ENCODE data around the gene DEAF1. TPM values are rescaled to one million over a fixed set of nuclear protein-coding genes. Genes with fewer than 3 reads are reported as not detected.

The DEAF1 gene
- total RNA-seq, 1 donor from 2014 or later = 48.9 TPM

DNA sequence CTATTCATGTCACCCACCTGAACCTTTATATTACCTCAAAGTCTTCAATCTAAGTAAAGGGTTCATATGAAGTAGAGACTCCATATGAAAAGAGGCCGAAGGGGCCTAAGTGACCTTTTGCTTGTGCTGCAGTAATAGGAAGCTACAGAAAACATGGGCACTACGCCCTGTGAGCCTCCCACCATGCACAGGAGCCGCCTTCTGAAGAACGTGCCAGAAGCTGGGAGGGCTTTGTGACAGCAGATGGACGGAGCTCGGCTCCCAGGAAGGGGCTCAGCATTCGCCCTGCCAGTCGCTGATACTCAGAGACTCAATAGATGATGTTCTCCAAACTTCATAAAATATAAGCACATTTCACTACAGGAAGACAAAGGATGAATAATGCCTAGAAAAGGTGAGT is 21.2 kb downstream of the DEAF1 start:
- TF ChIP-seq EZH2 (IDR thresholded peaks at IDR 0.05; ENCODE audit: insufficient read depth, low read length) = no peak
- TF ChIP-seq, protein P1, sequence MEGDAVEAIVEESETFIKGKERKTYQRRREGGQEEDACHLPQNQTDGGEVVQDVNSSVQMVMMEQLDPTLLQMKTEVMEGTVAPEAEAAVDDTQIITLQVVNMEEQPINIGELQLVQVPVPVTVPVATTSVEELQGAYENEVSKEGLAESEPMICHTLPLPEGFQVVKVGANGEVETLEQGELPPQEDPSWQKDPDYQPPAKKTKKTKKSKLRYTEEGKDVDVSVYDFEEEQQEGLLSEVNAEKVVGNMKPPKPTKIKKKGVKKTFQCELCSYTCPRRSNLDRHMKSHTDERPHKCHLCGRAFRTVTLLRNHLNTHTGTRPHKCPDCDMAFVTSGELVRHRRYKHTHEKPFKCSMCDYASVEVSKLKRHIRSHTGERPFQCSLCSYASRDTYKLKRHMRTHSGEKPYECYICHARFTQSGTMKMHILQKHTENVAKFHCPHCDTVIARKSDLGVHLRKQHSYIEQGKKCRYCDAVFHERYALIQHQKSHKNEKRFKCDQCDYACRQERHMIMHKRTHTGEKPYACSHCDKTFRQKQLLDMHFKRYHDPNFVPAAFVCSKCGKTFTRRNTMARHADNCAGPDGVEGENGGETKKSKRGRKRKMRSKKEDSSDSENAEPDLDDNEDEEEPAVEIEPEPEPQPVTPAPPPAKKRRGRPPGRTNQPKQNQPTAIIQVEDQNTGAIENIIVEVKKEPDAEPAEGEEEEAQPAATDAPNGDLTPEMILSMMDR (IDR thresholded peaks at IDR 0.05; ENCODE audit: insufficient read depth, low read depth, low read length) = no peak
- no peaks in the 10 kb centered on the region for H3K4me1 ChIP-seq (ENCODE audit: insufficient read depth, low read length)
- H3K4me3 ChIP-seq (ENCODE audit: insufficient read depth, low read depth, low read length) = no peak overlapping the region
- H3K27me3 ChIP-seq (ENCODE audit: insufficient read depth, low read length) = no peaks in the 10 kb centered on the region
- Mint-ChIP-seq H3K27me3 (ENCODE audit: low read depth, unreplicated experiment) (no peaks in the 10 kb centered on the region), H3K27ac (ENCODE audit: unreplicated experiment) (no peak overlapping the region), H3K9me3 (ENCODE audit: unreplicated experiment) (no peaks in the 10 kb centered on the region), H3K4me1 (ENCODE audit: low read depth, unreplicated experiment) (no peaks in the 10 kb centered on the region), H3K36me3 (ENCODE audit: low read depth, unreplicated experiment) (peaks cover 21% of the 10 kb centered on the region), H3K4me3 (ENCODE audit: unreplicated experiment) (no peak overlapping the region)
- no peak overlapping the region for H3K9ac ChIP-seq (ENCODE audit: low read length)
- no peaks in the 10 kb centered on the region for H3K79me2 ChIP-seq (ENCODE audit: insufficient read depth, low read length)
- DNase-seq (ENCODE audit: low read depth) (no peak), FAIRE-seq (no peak)
- H3K4me2 ChIP-seq (ENCODE audit: low read length) = no peak overlapping the region
- H3K9me3 ChIP-seq (ENCODE audit: insufficient read depth, low read depth, low read length) = no peaks in the 10 kb centered on the region
- H3K36me3 ChIP-seq (ENCODE audit: insufficient read depth, low read length) = peaks cover 17% of the 10 kb centered on the region
- H3K27ac ChIP-seq (ENCODE audit: low read depth, low read length) = no peak overlapping the region
- peaks cover 4% of the 10 kb centered on the region for H4K20me1 ChIP-seq (ENCODE audit: insufficient read depth, low read length)
- H2AFZ ChIP-seq (ENCODE audit: low read depth, low read length) = no peak overlapping the region

DNA sequence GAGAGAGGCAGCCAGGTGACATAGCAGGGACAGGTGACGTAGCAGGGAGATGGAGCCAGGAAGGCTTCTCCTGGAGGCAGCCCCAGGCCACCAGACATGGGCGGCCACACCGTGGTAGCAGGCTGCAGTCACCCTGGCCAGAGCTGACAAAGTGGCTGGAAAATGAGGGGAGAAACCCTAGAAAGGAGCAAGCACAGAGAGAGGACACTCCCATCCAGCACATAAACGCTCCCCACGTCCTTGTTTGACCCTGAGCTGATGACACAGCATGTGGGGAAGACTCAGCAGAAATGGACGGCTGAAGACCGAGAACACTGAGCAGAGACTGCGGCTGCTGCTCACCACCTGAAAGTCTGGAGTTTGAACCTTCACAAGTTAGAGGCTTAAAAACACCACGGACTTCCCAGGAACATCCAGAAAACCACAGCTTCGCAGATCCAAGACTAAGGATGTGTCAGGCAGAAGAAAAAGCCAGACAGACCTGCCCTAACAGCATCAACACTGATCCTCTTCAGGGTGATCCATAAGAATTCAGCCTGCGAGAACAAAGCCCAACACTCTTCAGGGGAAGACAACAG is 29.2 kb downstream of the DEAF1 start:
- no peak overlapping the region for H3K4me3 Mint-ChIP-seq (ENCODE audit: unreplicated experiment)
- Histone ChIP-seq H3K9ac (ENCODE audit: low read length) (no peak overlapping the region), H3K27ac (ENCODE audit: low read depth, low read length) (no peak overlapping the region)

More for the DNA sequence above, 29.2 kb downstream of the DEAF1 start:
- Histone ChIP-seq H4K20me1 (ENCODE audit: insufficient read depth, low read length) (peaks cover 41% of the 10 kb centered on the region), H3K4me1 (ENCODE audit: insufficient read depth, low read length) (no peaks in the 10 kb centered on the region), H3K4me3 (ENCODE audit: insufficient read depth, low read depth, low read length) (no peak overlapping the region), H3K4me2 (ENCODE audit: low read length) (no peak overlapping the region), H3K9me3 (ENCODE audit: insufficient read depth, low read depth, low read length) (no peaks in the 10 kb centered on the region), H3K27me3 (ENCODE audit: insufficient read depth, low read length) (no peaks in the 10 kb centered on the region), H3K79me2 (ENCODE audit: insufficient read depth, low read length) (no peaks in the 10 kb centered on the region), H2AFZ (ENCODE audit: low read depth, low read length) (no peak overlapping the region), H3K36me3 (ENCODE audit: insufficient read depth, low read length) (peaks cover 2% of the 10 kb centered on the region)
- TF ChIP-seq, protein P1 (IDR thresholded peaks at IDR 0.05; ENCODE audit: insufficient read depth, low read depth, low read length) = no peak
- no peak for TF ChIP-seq EZH2 (IDR thresholded peaks at IDR 0.05; ENCODE audit: insufficient read depth, low read length)
- DNase-seq (ENCODE audit: low read depth) = peak; percentile 4
- Mint-ChIP-seq H3K9me3 (ENCODE audit: unreplicated experiment) (no peaks in the 10 kb centered on the region), H3K36me3 (ENCODE audit: low read depth, unreplicated experiment) (peaks cover 25% of the 10 kb centered on the region), H3K27ac (ENCODE audit: unreplicated experiment) (peak overlapping the region; percentile 53), H3K4me1 (ENCODE audit: low read depth, unreplicated experiment) (peaks cover 8% of the 10 kb centered on the region), H3K27me3 (ENCODE audit: low read depth, unreplicated experiment) (no peaks in the 10 kb centered on the region)
- FAIRE-seq = no peak

All from astrocyte (in vitro differentiated cells and primary cell).